HL-60 (cell line): ENCODE data around the gene MERTK.

Source experiments
- CTCF ChIP-seq: IDR thresholded peaks from one replicate; pipeline ENCODE4 v1.5.1; 2011; ENCODE audit warnings: low read length, control low read depth, inconsistent platforms; ENCODE audit not compliant: insufficient read depth
- GABPA ChIP-seq: IDR thresholded peaks from 2 replicates; pipeline ENCODE4 v1.6.1; 2012; ENCODE audit warnings: low read depth
- POLR2AphosphoS5 ChIP-seq: IDR thresholded peaks from 2 replicates; pipeline ENCODE4 v1.6.1; 2012; ENCODE audit warnings: low read depth

- peak; percentile 24 for TF ChIP-seq CTCF
- no peak for TF ChIP-seq POLR2AphosphoS5
- no peak for TF ChIP-seq GABPA
These were observed 2.5 kb downstream of the MERTK start for GRCh38 chr2:111900859-111901258.
